SK-N-SH (cell line): ENCODE measurements around the gene DCTD. TPM values are rescaled to one million over a fixed set of nuclear protein-coding genes. Genes with fewer than 3 reads are reported as not detected.

Experiments
- CTCF ChIA-PET: fragments of 300-600, 350-600 bp; formaldehyde crosslinking; extraction: SDS; loops from one replicate; lab custom pipeline; 2021; lab: Yijun Ruan, JAX
- POLR2A ChIA-PET: fragments of 350-600 bp; sonication (Branson Sonifier 250); formaldehyde crosslinking; extraction: SDS; loops from one replicate; lab custom pipeline; 2020; ENCODE audit warnings: antibody characterized with exemption, inconsistent platforms; lab: Yijun Ruan, JAX
- DNase-seq: peaks from one replicate; pipeline ENCODE4 v3.0.0; 2012
- H2AFZ ChIP-seq: fragments of 200-600 bp; sonication (generic); 2 replicates; pipeline ENCODE4 v1.8.1; 2016; ENCODE audit warnings: antibody characterized with exemption, mild to moderate bottlenecking, low read depth
- H3F3A ChIP-seq: fragments of 200-600 bp; sonication (generic); replicated peaks from 2 replicates; pipeline ENCODE3; 2016; ENCODE audit warnings: antibody characterized with exemption, mild to moderate bottlenecking; ENCODE audit not compliant: insufficient read depth
- H3K27ac ChIP-seq, 2 experiments: fragments of 200-500 bp in 1 of 2; fragments of 200-600 bp in 1 of 2; sonication (Bioruptor generic) in 1 of 2; sonication (generic), shearing (Covaris generic) in 1 of 2; 2 replicates each; pipeline versions ENCODE4 v1.5.1 to v1.6.1; 2014 to 2016; ENCODE audit warnings: low read depth in 2 of 2, inconsistent platforms in 1 of 2, low read length in 1 of 2, mild to moderate bottlenecking in 1 of 2, mixed read lengths in 1 of 2
- H3K27me3 ChIP-seq: fragments of 200-600 bp; sonication (generic), shearing (Covaris generic); 2 replicates; pipeline ENCODE4 v1.6.1; 2016; ENCODE audit warnings: mixed run types; ENCODE audit not compliant: insufficient read depth
- H3K36me3 ChIP-seq, 2 experiments: fragments of 200-500 bp in 1 of 2; fragments of 200-600 bp in 1 of 2; sonication (Bioruptor generic) in 1 of 2; sonication (generic) in 1 of 2; replicated peaks in 1 of 2; 2 replicates each; pipeline versions ENCODE3 to v1.5.1; 2014 to 2016; ENCODE audit warnings: low read length in 1 of 2, mild to moderate bottlenecking in 1 of 2; ENCODE audit not compliant: insufficient read depth in 2 of 2, control insufficient read depth in 1 of 2
- H3K4me1 ChIP-seq, 2 experiments: fragments of 200-500 bp in 1 of 2; fragments of 200-600 bp in 1 of 2; sonication (Bioruptor generic) in 1 of 2; sonication (generic), shearing (Covaris generic) in 1 of 2; 2 replicates each; pipeline versions ENCODE4 v1.5.1 to v1.6.1; 2014 to 2016; ENCODE audit warnings: low read depth in 1 of 2, low read length in 1 of 2, mixed run types in 1 of 2; ENCODE audit not compliant: insufficient read depth in 2 of 2, control insufficient read depth in 1 of 2
- H3K4me2 ChIP-seq: fragments of 200-600 bp; sonication (generic), shearing (Covaris generic); 2 replicates; pipeline ENCODE4 v1.6.1; 2017; ENCODE audit warnings: mixed run types
- H3K4me3 ChIP-seq, 2 experiments: fragments of 200-500 bp in 1 of 2; fragments of 200-600 bp in 1 of 2; sonication (Bioruptor generic) in 1 of 2; sonication (generic), shearing (Covaris generic) in 1 of 2; 2 replicates each; pipeline versions ENCODE4 v1.5.1 to v1.8.1; 2014 to 2016; ENCODE audit warnings: low read depth in 2 of 2, inconsistent platforms in 1 of 2, low read length in 1 of 2, mild to moderate bottlenecking in 1 of 2, mixed read lengths in 1 of 2, moderate library complexity in 1 of 2
- H3K79me2 ChIP-seq: fragments of 200-600 bp; sonication (generic); 2 replicates; pipeline ENCODE4 v1.8.1; 2017; ENCODE audit warnings: mild to moderate bottlenecking; ENCODE audit not compliant: insufficient read depth
- H3K9ac ChIP-seq: fragments of 200-600 bp; sonication (generic); 2 replicates; pipeline ENCODE4 v1.6.1; 2017; ENCODE audit warnings: mixed run types
- H3K9me2 ChIP-seq: fragments of 200-600 bp; sonication (generic); 2 replicates; pipeline ENCODE4 v1.6.1; 2017; ENCODE audit warnings: mixed run types
- H3K9me3 ChIP-seq: fragments of 200-600 bp; sonication (generic); 2 replicates; pipeline ENCODE4 v1.6.1; 2017; ENCODE audit warnings: mixed run types, mild to moderate bottlenecking, moderate library complexity
- H4K20me1 ChIP-seq: fragments of 200-600 bp; sonication (generic); 2 replicates; pipeline ENCODE4 v1.6.1; 2017; ENCODE audit warnings: mild to moderate bottlenecking, mixed run types; ENCODE audit not compliant: insufficient read depth
- EP300 ChIP-seq, 2 experiments: IDR thresholded peaks; 2 replicates each; pipeline versions ENCODE4 v1.4.0 to v1.6.1; 2012; ENCODE audit warnings: borderline replicate concordance in 1 of 2, low read depth in 1 of 2, low read length in 1 of 2
- GABPA ChIP-seq: IDR thresholded peaks from 2 replicates; pipeline ENCODE4 v1.4.0; 2012; ENCODE audit warnings: low read depth, mild to moderate bottlenecking
- JUND ChIP-seq: IDR thresholded peaks from 2 replicates; pipeline ENCODE4 v1.4.0; 2012
- NFIC ChIP-seq: IDR thresholded peaks from 2 replicates; pipeline ENCODE4 v1.4.0; 2012; ENCODE audit warnings: borderline replicate concordance
- RFX5 ChIP-seq: IDR thresholded peaks from 2 replicates; pipeline ENCODE4 v1.6.1; 2012; ENCODE audit warnings: mild to moderate bottlenecking, improper control_type of control experiment, low read length
- SMC3 ChIP-seq: IDR thresholded peaks from 2 replicates; pipeline ENCODE4 v1.6.1; 2012; ENCODE audit warnings: low read depth, low read length, improper control_type of control experiment
- YY1 ChIP-seq: IDR thresholded peaks from 2 replicates; pipeline ENCODE4 v1.4.0; 2012; ENCODE audit warnings: low read depth, mild to moderate bottlenecking
- WGBS: methylation state at CpG from one replicate; pipeline ENCODE4 v1.1.6; 2017; ENCODE audit warnings: low lambda C conversion rate; 5-methylcytosine and 5-hydroxymethylcytosine counted together
- polyA plus RNA-seq, 3 experiments: library from polyadenylated mRNA; depleted of rRNA; stranded (reverse); fragments of >200 nt; gene quantifications; 2 replicates each; pipeline ENCODE4 v1.2.3, GENCODE V29; 2012
- TF ChIP-seq, protein P1 (sequence below): IDR thresholded peaks from 2 replicates; pipeline ENCODE4 v1.6.1; 2012; ENCODE audit warnings: mild to moderate bottlenecking, low read depth, low read length, moderate library complexity
- TF ChIP-seq, protein P2 (sequence below): IDR thresholded peaks from 2 replicates; pipeline ENCODE4 v1.4.0; 2012; ENCODE audit warnings: low read depth, borderline replicate concordance

The DCTD gene
- polyA plus RNA-seq, 1 of the 3 experiments (the other 2 are of a cell fraction), result 123 TPM

DNA sequence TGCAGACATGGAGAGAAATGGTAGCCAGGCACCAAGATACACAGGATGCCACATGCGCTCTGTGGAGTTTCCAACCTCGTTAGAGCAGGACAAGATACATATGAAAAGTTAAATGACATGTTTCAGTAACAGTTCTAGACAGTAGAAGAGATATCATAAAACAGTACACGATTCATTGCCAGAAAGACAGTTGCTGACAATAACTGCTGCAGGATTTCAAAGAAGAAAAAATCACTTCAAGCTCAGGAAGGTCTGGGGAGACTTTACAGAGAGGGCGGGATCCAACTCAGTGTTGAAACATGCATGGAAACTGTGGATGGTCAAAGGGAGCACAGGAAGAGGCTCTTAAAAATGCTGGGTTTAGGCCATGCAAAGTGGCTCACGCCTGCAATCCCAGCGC lies 31.0 kb downstream of the DCTD start:
- Histone ChIP-seq H3K36me3 (peaks cover 39 to 59% of the 10 kb centered on the region in 2 experiments), H3K4me1 (peaks cover 0 to 27% of the 10 kb centered on the region in 2 experiments; a peak in 2 of 4 replicates)

DNA sequence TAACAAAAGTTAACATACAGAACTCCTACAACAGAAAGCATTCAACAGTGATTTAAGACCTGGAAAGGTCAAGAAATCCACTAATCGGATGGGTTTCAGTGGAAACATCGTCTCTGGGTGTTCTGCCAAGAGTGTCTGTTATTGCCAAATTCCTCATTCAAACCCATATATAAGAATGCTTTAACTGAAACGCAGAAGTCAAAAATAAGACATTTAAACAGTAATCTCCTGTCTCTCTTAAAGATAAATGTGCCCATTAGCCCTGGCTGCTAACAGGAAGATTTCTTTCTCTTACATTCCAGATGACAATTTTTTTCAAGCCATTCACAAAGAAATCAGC lies 31.5 kb downstream of the DCTD start:
- Histone ChIP-seq H3K27ac (no peak overlapping the region), H3K36me3 (peaks cover 34 to 54% of the 10 kb centered on the region in 2 experiments), H3K27me3 (no peaks in the 10 kb centered on the region), H4K20me1 (no peaks in the 10 kb centered on the region), H3K4me1 (peaks cover 0 to 32% of the 10 kb centered on the region in 2 experiments; a peak in 2 of 4 replicates), H3K4me3 (no peak overlapping the region), H3K9ac (no peak overlapping the region), H3K9me3 (peaks cover 7% of the 10 kb centered on the region; the same call in 1 of the 2 replicates), H2AFZ (no peak overlapping the region), H3F3A (peaks cover 8% of the 10 kb centered on the region), H3K79me2 (no peaks in the 10 kb centered on the region), H3K9me2 (no peaks in the 10 kb centered on the region), H3K4me2 (no peak overlapping the region)
- TF ChIP-seq NFIC (no peak), GABPA (no peak), YY1 (no peak), EP300 (IDR thresholded peaks at IDR 0.05; ENCODE audit: borderline replicate concordance in 1 of 2, low read depth in 1 of 2, low read length in 1 of 2) (no peak), SMC3 (no peak), JUND (no peak), RFX5 (no peak)
- TF ChIP-seq, protein P1, sequence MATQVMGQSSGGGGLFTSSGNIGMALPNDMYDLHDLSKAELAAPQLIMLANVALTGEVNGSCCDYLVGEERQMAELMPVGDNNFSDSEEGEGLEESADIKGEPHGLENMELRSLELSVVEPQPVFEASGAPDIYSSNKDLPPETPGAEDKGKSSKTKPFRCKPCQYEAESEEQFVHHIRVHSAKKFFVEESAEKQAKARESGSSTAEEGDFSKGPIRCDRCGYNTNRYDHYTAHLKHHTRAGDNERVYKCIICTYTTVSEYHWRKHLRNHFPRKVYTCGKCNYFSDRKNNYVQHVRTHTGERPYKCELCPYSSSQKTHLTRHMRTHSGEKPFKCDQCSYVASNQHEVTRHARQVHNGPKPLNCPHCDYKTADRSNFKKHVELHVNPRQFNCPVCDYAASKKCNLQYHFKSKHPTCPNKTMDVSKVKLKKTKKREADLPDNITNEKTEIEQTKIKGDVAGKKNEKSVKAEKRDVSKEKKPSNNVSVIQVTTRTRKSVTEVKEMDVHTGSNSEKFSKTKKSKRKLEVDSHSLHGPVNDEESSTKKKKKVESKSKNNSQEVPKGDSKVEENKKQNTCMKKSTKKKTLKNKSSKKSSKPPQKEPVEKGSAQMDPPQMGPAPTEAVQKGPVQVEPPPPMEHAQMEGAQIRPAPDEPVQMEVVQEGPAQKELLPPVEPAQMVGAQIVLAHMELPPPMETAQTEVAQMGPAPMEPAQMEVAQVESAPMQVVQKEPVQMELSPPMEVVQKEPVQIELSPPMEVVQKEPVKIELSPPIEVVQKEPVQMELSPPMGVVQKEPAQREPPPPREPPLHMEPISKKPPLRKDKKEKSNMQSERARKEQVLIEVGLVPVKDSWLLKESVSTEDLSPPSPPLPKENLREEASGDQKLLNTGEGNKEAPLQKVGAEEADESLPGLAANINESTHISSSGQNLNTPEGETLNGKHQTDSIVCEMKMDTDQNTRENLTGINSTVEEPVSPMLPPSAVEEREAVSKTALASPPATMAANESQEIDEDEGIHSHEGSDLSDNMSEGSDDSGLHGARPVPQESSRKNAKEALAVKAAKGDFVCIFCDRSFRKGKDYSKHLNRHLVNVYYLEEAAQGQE, result no peak
- CTCF ChIA-PET, result interaction anchor here (1.3 kb wide), 1 partner anchor 33 kb away, joined by 3 read pairs; no protein-coding TSS in a partner anchor
- no peak for DNase-seq
- POLR2A ChIA-PET, result no interaction called here
- 82% methylated on average over 3 of the region's 3 CpGs for WGBS

More for the DNA sequence above, 31.0 kb downstream of the DCTD start:
- CTCF ChIA-PET, result interaction anchor here (1.3 kb wide), 1 partner anchor 32 kb away, joined by 3 read pairs; no protein-coding TSS in a partner anchor
- TF ChIP-seq, protein P2, sequence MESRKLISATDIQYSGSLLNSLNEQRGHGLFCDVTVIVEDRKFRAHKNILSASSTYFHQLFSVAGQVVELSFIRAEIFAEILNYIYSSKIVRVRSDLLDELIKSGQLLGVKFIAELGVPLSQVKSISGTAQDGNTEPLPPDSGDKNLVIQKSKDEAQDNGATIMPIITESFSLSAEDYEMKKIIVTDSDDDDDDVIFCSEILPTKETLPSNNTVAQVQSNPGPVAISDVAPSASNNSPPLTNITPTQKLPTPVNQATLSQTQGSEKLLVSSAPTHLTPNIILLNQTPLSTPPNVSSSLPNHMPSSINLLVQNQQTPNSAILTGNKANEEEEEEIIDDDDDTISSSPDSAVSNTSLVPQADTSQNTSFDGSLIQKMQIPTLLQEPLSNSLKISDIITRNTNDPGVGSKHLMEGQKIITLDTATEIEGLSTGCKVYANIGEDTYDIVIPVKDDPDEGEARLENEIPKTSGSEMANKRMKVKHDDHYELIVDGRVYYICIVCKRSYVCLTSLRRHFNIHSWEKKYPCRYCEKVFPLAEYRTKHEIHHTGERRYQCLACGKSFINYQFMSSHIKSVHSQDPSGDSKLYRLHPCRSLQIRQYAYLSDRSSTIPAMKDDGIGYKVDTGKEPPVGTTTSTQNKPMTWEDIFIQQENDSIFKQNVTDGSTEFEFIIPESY, result no peak
- H3K9me2 ChIP-seq, result no peaks in the 10 kb centered on the region
- POLR2A ChIA-PET, result no interaction called here
- DNase-seq, result no peak
- H3K9me3 ChIP-seq, result peaks cover 7% of the 10 kb centered on the region; the same call in 1 of the 2 replicates
- H4K20me1 ChIP-seq, result no peaks in the 10 kb centered on the region
- no peak overlapping the region for H2AFZ ChIP-seq
- H3K4me2 ChIP-seq, result no peak overlapping the region
- H3K9ac ChIP-seq, result no peak overlapping the region
- no peaks in the 10 kb centered on the region for H3K27me3 ChIP-seq
- no peak overlapping the region for H3K27ac ChIP-seq
- 88% methylated on average over 6 of the region's 6 CpGs for WGBS
- no peak overlapping the region for H3K4me3 ChIP-seq
- no peaks in the 10 kb centered on the region for H3K79me2 ChIP-seq
- peaks cover 8% of the 10 kb centered on the region for H3F3A ChIP-seq
